ENCODE data around the gene QSOX1.

GRCh38 chr1:180236698-180237509, 82.2 kb downstream of the QSOX1 start:
- TF ChIP-seq, protein P1, sequence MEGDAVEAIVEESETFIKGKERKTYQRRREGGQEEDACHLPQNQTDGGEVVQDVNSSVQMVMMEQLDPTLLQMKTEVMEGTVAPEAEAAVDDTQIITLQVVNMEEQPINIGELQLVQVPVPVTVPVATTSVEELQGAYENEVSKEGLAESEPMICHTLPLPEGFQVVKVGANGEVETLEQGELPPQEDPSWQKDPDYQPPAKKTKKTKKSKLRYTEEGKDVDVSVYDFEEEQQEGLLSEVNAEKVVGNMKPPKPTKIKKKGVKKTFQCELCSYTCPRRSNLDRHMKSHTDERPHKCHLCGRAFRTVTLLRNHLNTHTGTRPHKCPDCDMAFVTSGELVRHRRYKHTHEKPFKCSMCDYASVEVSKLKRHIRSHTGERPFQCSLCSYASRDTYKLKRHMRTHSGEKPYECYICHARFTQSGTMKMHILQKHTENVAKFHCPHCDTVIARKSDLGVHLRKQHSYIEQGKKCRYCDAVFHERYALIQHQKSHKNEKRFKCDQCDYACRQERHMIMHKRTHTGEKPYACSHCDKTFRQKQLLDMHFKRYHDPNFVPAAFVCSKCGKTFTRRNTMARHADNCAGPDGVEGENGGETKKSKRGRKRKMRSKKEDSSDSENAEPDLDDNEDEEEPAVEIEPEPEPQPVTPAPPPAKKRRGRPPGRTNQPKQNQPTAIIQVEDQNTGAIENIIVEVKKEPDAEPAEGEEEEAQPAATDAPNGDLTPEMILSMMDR (IDR thresholded peaks at IDR 0.05), result no peak
- no peak for TF ChIP-seq POLR2A (IDR thresholded peaks at IDR 0.05)

All from thyroid gland (tissue), 4 donors.